ENCODE data around the gene LRP5. TPM values are rescaled to one million over a fixed set of nuclear protein-coding genes. Genes with fewer than 3 reads are reported as not detected.
A peak's percentile ranks its signal among the peaks of the same experiment; 100 is the strongest.

The LRP5 gene
- total RNA-seq, 2 donors from 2014 or later: 48.3 to 57.1 TPM

DNA sequence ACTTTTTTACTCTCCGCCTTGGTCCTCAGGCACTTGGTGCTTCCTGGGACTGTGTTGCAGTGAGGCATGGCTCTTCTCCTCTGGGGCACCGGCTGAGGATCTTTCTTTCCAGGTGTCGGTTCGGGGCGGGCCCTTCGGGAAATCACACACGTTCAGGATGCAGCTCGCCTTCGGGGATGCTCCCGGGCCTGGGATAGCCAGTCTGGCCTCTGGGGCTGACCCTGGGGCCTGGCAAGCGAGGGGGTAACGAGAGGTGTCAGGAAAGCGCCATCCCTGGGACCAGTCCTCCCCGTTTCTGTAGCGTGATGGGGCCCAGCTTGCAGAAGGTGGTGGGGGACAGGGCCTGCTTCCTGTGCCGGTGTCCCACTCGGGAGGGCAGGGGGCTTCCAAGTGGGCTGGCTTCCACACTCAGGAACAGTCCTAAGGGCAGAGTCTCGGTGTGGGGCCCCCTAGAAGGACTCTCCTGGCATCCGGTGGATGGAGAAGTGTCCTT lies 53.6 kb downstream of the LRP5 start:
- TF ChIP-seq, protein P1, sequence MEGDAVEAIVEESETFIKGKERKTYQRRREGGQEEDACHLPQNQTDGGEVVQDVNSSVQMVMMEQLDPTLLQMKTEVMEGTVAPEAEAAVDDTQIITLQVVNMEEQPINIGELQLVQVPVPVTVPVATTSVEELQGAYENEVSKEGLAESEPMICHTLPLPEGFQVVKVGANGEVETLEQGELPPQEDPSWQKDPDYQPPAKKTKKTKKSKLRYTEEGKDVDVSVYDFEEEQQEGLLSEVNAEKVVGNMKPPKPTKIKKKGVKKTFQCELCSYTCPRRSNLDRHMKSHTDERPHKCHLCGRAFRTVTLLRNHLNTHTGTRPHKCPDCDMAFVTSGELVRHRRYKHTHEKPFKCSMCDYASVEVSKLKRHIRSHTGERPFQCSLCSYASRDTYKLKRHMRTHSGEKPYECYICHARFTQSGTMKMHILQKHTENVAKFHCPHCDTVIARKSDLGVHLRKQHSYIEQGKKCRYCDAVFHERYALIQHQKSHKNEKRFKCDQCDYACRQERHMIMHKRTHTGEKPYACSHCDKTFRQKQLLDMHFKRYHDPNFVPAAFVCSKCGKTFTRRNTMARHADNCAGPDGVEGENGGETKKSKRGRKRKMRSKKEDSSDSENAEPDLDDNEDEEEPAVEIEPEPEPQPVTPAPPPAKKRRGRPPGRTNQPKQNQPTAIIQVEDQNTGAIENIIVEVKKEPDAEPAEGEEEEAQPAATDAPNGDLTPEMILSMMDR (IDR thresholded peaks at IDR 0.05): no peak
- TF ChIP-seq POLR2A (IDR thresholded peaks at IDR 0.05) (no peak), POLR2AphosphoS5 (IDR thresholded peaks at IDR 0.05) (no peak)

DNA sequence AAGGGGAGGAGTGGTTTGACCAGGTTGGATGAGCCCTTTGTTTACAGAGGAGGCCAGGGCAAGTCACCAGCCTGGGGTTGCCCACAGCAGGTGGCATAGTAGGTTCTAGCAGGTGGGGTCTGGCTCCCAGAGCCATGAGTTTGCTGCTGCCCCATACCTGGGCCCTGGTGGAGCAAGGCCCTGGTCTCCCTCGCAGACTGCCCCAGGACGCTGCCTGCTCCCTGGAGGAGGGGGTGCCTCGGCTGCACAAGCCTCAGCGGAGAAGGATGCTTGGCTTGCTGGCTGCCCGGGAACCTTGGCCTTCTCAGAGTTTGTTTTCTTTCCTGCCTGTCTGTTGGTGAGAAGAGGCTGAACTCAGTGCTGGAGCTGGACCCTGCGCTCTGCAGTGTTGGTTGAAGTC lies 54.9 kb downstream of the LRP5 start:
- DNase-seq (ENCODE audit: low spot score): no peak
- Histone ChIP-seq H3K36me3 (no peaks in the 10 kb centered on the region), H3K9me3 (no peaks in the 10 kb centered on the region), H3K4me3 (no peak overlapping the region), H3K27ac (no peak overlapping the region), H3K27me3 (replicated peaks; ENCODE audit: insufficient read depth) (no peaks in the 10 kb centered on the region), H3K4me1 (replicated peaks) (peaks cover 10% of the 10 kb centered on the region)
- TF ChIP-seq, protein P1 (IDR thresholded peaks at IDR 0.05): no peak
- no peak for TF ChIP-seq POLR2A (IDR thresholded peaks at IDR 0.05)
- no peak for TF ChIP-seq POLR2AphosphoS5 (IDR thresholded peaks at IDR 0.05)
- 100% methylated on average over 3 of the region's 6 CpGs for WGBS
- intact Hi-C loops (cut with DNase I): no loop called here

More for the DNA sequence above, 53.6 kb downstream of the LRP5 start:
- no peak for DNase-seq (ENCODE audit: low spot score)
- Histone ChIP-seq H3K4me1 (replicated peaks) (peaks cover 10% of the 10 kb centered on the region), H3K27ac (no peak overlapping the region), H3K4me3 (no peak overlapping the region), H3K27me3 (replicated peaks; ENCODE audit: insufficient read depth) (no peaks in the 10 kb centered on the region), H3K36me3 (no peaks in the 10 kb centered on the region), H3K9me3 (no peaks in the 10 kb centered on the region)
- intact Hi-C loops (cut with DNase I): no loop called here
- 86% methylated on average over 19 of the region's 19 CpGs for WGBS

DNA sequence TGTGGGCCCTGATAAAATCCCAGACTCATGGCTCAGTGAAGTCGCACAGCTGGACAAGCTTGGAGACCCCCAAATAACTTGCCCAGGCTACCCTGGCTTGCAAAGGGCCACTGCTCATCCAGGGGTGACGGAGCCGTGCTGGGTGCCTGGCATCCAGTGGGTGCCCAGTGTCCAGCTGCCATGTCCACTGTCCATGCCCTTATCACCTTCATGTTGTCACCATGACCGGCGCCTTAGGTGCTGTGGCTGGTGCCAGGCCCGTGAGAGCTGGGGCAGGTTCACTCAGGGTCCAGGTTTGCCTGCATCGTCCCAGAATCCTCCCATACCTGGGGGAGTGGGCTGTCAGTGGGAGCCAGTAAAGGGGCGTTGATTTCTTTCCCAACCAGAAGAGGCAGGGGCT lies 57.4 kb downstream of the LRP5 start:
- 93% methylated on average over 6 of the region's 8 CpGs for WGBS
- intact Hi-C loops (cut with DNase I): no loop called here
- Histone ChIP-seq H3K27ac (peak overlapping the region; percentile 59 to 63), H3K4me3 (no peak overlapping the region), H3K27me3 (replicated peaks; ENCODE audit: insufficient read depth) (no peaks in the 10 kb centered on the region), H3K9me3 (no peaks in the 10 kb centered on the region), H3K36me3 (no peaks in the 10 kb centered on the region), H3K4me1 (replicated peaks) (peaks cover 24% of the 10 kb centered on the region)
- TF ChIP-seq POLR2A (IDR thresholded peaks at IDR 0.05) (no peak), POLR2AphosphoS5 (IDR thresholded peaks at IDR 0.05) (no peak)
- TF ChIP-seq, protein P1 (IDR thresholded peaks at IDR 0.05): no peak
- no peak for DNase-seq (ENCODE audit: low spot score)

DNA sequence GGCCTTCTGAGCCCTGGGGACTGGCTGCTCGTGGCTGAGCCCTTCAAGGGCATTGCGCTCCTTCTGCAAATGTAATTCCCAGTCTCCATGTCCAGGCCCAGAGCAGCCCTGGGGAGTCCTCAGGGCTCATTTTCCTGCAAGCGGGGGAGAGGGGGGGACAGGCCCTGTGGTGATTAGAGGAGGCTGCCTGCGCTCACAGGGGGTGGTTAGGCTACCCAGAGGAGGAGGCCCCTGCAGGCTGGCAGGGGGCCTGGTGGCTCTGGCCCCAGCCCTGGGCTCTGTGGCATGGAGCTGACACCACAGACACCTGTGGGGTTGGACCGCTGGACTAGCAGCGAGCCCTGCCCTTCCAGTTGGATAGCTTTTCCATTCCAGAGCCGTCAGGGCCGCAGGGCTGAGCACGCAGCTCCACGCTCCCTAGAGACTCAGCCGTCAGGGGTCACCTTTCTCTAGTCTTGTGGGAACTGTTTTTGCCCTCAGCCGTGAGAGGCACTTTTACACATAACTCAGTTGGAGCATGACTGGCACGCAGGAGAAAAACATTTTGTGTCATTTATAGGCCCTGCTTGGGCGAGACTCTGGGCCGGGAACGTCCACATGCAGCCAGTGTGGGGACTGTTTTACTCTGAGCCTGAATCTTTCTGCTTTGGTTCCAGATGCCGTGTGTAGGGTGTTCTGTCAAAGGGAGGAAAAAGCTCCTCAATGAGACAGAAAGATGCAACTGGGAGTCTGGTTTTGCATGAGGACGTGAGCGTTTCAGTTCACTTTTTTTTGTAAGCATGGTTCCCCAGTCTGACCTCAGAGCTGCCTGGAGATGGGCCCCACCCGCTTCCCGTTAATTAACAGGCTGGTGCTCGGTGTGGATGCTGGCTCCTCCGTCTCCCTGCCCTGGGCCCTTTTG lies 58.1 kb downstream of the LRP5 start:
- Histone ChIP-seq H3K27me3 (replicated peaks; ENCODE audit: insufficient read depth) (no peaks in the 10 kb centered on the region), H3K4me3 (no peak overlapping the region), H3K27ac (peak overlapping the region; percentile 59 to 63), H3K36me3 (no peaks in the 10 kb centered on the region), H3K4me1 (replicated peaks) (peaks cover 28% of the 10 kb centered on the region), H3K9me3 (no peaks in the 10 kb centered on the region)
- TF ChIP-seq POLR2AphosphoS5 (IDR thresholded peaks at IDR 0.05) (peak; percentile 61), POLR2A (IDR thresholded peaks at IDR 0.05) (no peak)
- TF ChIP-seq, protein P1 (IDR thresholded peaks at IDR 0.05): peak in 1 of 4 experiments; percentile 4
- WGBS: 31% methylated on average over 23 of the region's 23 CpGs
- DNase-seq (ENCODE audit: low spot score): peak; percentile 53
- intact Hi-C loops (cut with DNase I): no loop called here
